Thyroid gland (tissue), 4 donors: Measurements from ENCODE around the gene CEP131. TPM values are rescaled to one million over a fixed set of nuclear protein-coding genes. Genes with fewer than 3 reads are reported as not detected.

Source experiments
- DNase-seq, 2 donors: peaks; one replicate each; pipeline ENCODE4 v3.0.0-alpha.2; 2019
- H3K27ac ChIP-seq, 3 donors: fragments of 200-600 bp; sonication (generic); 1 replicate in 2 of 3; 2 replicates in 1 of 3; pipeline ENCODE4 v1.5.1; 2016 to 2019; ENCODE audit warnings: mild to moderate bottlenecking in 1 of 3, moderate library complexity in 1 of 3
- H3K27me3 ChIP-seq: fragments of 200-600 bp; sonication (generic); one replicate; pipeline ENCODE4 v1.5.1; 2019
- H3K36me3 ChIP-seq, 2 donors: fragments of 200-600 bp; sonication (generic); one replicate each; pipeline ENCODE4 v1.5.1; 2016 to 2019
- H3K4me1 ChIP-seq, 2 donors: fragments of 200-600 bp; sonication (generic); one replicate each; pipeline ENCODE4 v1.5.1; 2017 to 2019
- H3K4me3 ChIP-seq, 3 donors: fragments of 200-600 bp; sonication (generic); replicated peaks in 1 of 3; 1 replicate in 2 of 3; 2 replicates in 1 of 3; pipeline ENCODE4 v1.5.1; 2016; ENCODE audit warnings: mild to moderate bottlenecking in 1 of 3
- H3K9me3 ChIP-seq: fragments of 200-600 bp; sonication (generic); one replicate; pipeline ENCODE4 v1.5.1; 2017
- CTCF ChIP-seq, 6 experiments: fragments of 200-600 bp in 3 of 6; fragments of 450-650 bp in 3 of 6; sonication (generic) in 3 of 6; IDR thresholded peaks; one replicate each; pipeline ENCODE4 v1.5.1; 2016 to 2019; ENCODE audit warnings: antibody characterized with exemption in 6 of 6, mild to moderate bottlenecking in 2 of 6, inconsistent platforms in 1 of 6, moderate library complexity in 1 of 6
- POLR2A ChIP-seq, 2 donors: fragments of 450-650 bp; IDR thresholded peaks; one replicate each; pipeline ENCODE4 v1.6.1; 2017; ENCODE audit warnings: antibody characterized with exemption in 2 of 2, mild to moderate bottlenecking in 2 of 2, moderate library complexity in 1 of 2
- WGBS, 2 donors: methylation state at CpG; one replicate each; pipeline ENCODE4 v1.1.5; 2017; 5-methylcytosine and 5-hydroxymethylcytosine counted together
- intact Hi-C: fragments of 100-400 bp; cut with DNase I; formaldehyde crosslinking; loops from one replicate; pipeline ENCODE4 v1.15.1; 2023
- total RNA-seq, 4 donors: library from RNA; depleted of rRNA; stranded (reverse); fragments of >200 nt; gene quantifications; one replicate each; pipeline ENCODE4 v1.2.3, GENCODE V29; 2016

Gene CEP131
- total RNA-seq, 4 donors from 2014 or later = 6.9 to 12.0 (median 8.6) TPM

GRCh38 chr17:81192386-81193050, 30.2 kb downstream of the CEP131 start:
- DNase-seq = no peak
- H3K36me3 ChIP-seq = no peaks in the 10 kb centered on the region
- H3K27me3 ChIP-seq = no peaks in the 10 kb centered on the region
- H3K9me3 ChIP-seq = no peaks in the 10 kb centered on the region
- no peak for TF ChIP-seq POLR2A (IDR thresholded peaks at IDR 0.05)
- TF ChIP-seq CTCF (IDR thresholded peaks at IDR 0.05) = no peak
- no peaks in the 10 kb centered on the region for H3K4me1 ChIP-seq
- no peak overlapping the region for H3K27ac ChIP-seq
- WGBS, 2 donors = 78 to 92% methylated on average over 9 to 15 of the region's 34 CpGs
- no peak overlapping the region for H3K4me3 ChIP-seq
- intact Hi-C loops = no loop called here

GRCh38 chr17:81191646-81192045, 31.1 kb downstream of the CEP131 start:
- Histone ChIP-seq H3K4me3 (no peak overlapping the region), H3K4me1 (no peaks in the 10 kb centered on the region), H3K27ac (no peak overlapping the region), H3K27me3 (no peaks in the 10 kb centered on the region), H3K36me3 (no peaks in the 10 kb centered on the region), H3K9me3 (no peaks in the 10 kb centered on the region)
- DNase-seq = no peak
- no peak for TF ChIP-seq POLR2A (IDR thresholded peaks at IDR 0.05)
- TF ChIP-seq CTCF (IDR thresholded peaks at IDR 0.05) = no peak
- 90 to 97% methylated on average over 7 of the region's 14 CpGs for WGBS, 2 donors
- intact Hi-C loops = no loop called here

- Histone ChIP-seq H3K27ac (no peak overlapping the region), H3K4me3 (no peak overlapping the region), H3K4me1 (no peaks in the 10 kb centered on the region), H3K36me3 (no peaks in the 10 kb centered on the region), H3K9me3 (no peaks in the 10 kb centered on the region), H3K27me3 (no peaks in the 10 kb centered on the region)
- no peak for TF ChIP-seq POLR2A (IDR thresholded peaks at IDR 0.05)
- no peak for TF ChIP-seq CTCF (IDR thresholded peaks at IDR 0.05)
- intact Hi-C loops = no loop called here
- no peak for DNase-seq
- WGBS, 2 donors = 81 to 86% methylated on average over 4 to 15 of the region's 20 CpGs
Observed at GRCh38 chr17:81191116-81191515, 31.6 kb downstream of the CEP131 start.

- no peak for DNase-seq
- TF ChIP-seq POLR2A (IDR thresholded peaks at IDR 0.05) = no peak
- TF ChIP-seq CTCF (IDR thresholded peaks at IDR 0.05) = no peak
- H3K36me3 ChIP-seq = no peaks in the 10 kb centered on the region
- no peak overlapping the region for H3K27ac ChIP-seq
- intact Hi-C loops = no loop called here
- 96 to 98% methylated on average over 14 to 23 of the region's 28 CpGs for WGBS, 2 donors
- H3K4me3 ChIP-seq = no peak overlapping the region
- no peaks in the 10 kb centered on the region for H3K9me3 ChIP-seq
- H3K27me3 ChIP-seq = no peaks in the 10 kb centered on the region
- no peaks in the 10 kb centered on the region for H3K4me1 ChIP-seq
Observed at GRCh38 chr17:81190591-81190990, 32.2 kb downstream of the CEP131 start.

- intact Hi-C loops = no loop called here
- Histone ChIP-seq H3K4me3 (no peak overlapping the region), H3K27ac (no peak overlapping the region), H3K9me3 (no peaks in the 10 kb centered on the region), H3K4me1 (no peaks in the 10 kb centered on the region), H3K36me3 (no peaks in the 10 kb centered on the region), H3K27me3 (no peaks in the 10 kb centered on the region)
- TF ChIP-seq CTCF (IDR thresholded peaks at IDR 0.05) (no peak), POLR2A (IDR thresholded peaks at IDR 0.05) (no peak)
- DNase-seq = no peak
- WGBS, 2 donors = 95 to 97% methylated on average over 8 to 10 of the region's 27 CpGs
Observed at GRCh38 chr17:81189670-81190530, 32.9 kb downstream of the CEP131 start.
